22Rv1 (cell line): ENCODE measurements around the gene CSPG4.
"Not testable (repeated sequence)": the region's sequence is repeated elsewhere in the genome, so short reads cannot be mapped to it uniquely, and the experiment has no call there.

Experiments used
- ZFX ChIP-seq: fragments of 450-650 bp; IDR thresholded peaks from 2 replicates; pipeline ENCODE4 v1.6.1; 2017; ENCODE audit warnings: antibody characterized with exemption, borderline replicate concordance
- TF ChIP-seq, protein P1 (sequence below): fragments of 450-650 bp; IDR thresholded peaks from 2 replicates; pipeline ENCODE4 v1.5.1; 2017; ENCODE audit warnings: mild to moderate bottlenecking

DNA sequence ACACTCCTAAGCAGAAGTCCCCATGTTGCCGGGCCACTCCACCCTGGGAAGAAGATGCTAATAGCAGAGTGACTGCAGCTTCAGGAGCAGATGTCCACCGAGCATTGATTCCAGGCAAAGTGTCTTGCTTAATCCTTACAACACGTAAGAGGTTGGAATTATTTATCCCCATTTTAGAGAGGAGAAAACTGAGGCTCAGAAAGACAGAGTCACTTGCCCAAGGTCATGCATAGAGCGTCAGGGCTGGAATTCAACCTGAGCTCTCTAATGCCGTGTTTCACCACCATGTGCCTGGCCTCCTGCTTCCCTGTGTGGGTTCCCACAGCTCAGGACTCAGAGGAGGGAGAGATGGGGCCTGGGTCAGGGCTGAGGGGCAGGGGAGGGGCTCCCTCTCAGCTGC, 7.3 kb downstream of the CSPG4 start:
- TF ChIP-seq, protein P1, sequence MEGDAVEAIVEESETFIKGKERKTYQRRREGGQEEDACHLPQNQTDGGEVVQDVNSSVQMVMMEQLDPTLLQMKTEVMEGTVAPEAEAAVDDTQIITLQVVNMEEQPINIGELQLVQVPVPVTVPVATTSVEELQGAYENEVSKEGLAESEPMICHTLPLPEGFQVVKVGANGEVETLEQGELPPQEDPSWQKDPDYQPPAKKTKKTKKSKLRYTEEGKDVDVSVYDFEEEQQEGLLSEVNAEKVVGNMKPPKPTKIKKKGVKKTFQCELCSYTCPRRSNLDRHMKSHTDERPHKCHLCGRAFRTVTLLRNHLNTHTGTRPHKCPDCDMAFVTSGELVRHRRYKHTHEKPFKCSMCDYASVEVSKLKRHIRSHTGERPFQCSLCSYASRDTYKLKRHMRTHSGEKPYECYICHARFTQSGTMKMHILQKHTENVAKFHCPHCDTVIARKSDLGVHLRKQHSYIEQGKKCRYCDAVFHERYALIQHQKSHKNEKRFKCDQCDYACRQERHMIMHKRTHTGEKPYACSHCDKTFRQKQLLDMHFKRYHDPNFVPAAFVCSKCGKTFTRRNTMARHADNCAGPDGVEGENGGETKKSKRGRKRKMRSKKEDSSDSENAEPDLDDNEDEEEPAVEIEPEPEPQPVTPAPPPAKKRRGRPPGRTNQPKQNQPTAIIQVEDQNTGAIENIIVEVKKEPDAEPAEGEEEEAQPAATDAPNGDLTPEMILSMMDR = not testable (repeated sequence)
- not testable (repeated sequence) for TF ChIP-seq ZFX
